ENCODE data around the gene GAPVD1.

The GAPVD1 gene

DNA sequence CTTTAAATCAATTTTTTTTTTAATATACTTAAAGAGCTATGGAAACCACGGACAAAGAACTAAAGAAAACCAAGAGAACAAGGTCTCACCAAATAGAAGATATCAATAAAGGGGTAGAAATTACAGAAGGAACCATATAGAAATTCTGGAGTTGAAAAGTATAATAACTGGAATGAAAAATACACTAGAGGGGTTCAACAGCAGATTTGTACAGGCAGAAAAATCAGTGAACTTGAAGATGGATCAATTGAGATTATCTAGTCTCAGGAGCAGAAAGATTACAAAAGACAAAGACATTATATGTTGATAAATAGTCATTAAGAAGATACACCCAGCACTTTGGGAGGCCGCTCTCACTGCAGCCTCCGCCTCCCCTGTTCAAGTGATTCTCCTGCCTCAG lies 56.1 kb downstream of the GAPVD1 start:
- Histone ChIP-seq H3K27ac (no peak overlapping the region), H3K9ac (no peak overlapping the region), H4K20me1 (ENCODE audit: insufficient read depth) (no peaks in the 10 kb centered on the region), H3K4me2 (no peak overlapping the region), H3K79me2 (ENCODE audit: insufficient read depth, low read depth) (no peaks in the 10 kb centered on the region), H3K4me1 (ENCODE audit: low read depth, poor library complexity, severe bottlenecking) (no peaks in the 10 kb centered on the region), H3K36me3 (ENCODE audit: insufficient read depth) (peaks cover 23% of the 10 kb centered on the region; the same call in 1 of the 2 replicates), H2AFZ (ENCODE audit: low read depth) (no peak overlapping the region), H3K27me3 (ENCODE audit: insufficient read depth, low read depth) (no peaks in the 10 kb centered on the region), H3K4me3 (IDR thresholded peaks at IDR 0.05; ENCODE audit: insufficient read depth, low read depth, low read length) (no peak overlapping the region)
- TF ChIP-seq, protein P1, sequence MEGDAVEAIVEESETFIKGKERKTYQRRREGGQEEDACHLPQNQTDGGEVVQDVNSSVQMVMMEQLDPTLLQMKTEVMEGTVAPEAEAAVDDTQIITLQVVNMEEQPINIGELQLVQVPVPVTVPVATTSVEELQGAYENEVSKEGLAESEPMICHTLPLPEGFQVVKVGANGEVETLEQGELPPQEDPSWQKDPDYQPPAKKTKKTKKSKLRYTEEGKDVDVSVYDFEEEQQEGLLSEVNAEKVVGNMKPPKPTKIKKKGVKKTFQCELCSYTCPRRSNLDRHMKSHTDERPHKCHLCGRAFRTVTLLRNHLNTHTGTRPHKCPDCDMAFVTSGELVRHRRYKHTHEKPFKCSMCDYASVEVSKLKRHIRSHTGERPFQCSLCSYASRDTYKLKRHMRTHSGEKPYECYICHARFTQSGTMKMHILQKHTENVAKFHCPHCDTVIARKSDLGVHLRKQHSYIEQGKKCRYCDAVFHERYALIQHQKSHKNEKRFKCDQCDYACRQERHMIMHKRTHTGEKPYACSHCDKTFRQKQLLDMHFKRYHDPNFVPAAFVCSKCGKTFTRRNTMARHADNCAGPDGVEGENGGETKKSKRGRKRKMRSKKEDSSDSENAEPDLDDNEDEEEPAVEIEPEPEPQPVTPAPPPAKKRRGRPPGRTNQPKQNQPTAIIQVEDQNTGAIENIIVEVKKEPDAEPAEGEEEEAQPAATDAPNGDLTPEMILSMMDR (conservative IDR thresholded peaks at IDR 0.05; ENCODE audit: low read depth, low read length), result no peak

DNA sequence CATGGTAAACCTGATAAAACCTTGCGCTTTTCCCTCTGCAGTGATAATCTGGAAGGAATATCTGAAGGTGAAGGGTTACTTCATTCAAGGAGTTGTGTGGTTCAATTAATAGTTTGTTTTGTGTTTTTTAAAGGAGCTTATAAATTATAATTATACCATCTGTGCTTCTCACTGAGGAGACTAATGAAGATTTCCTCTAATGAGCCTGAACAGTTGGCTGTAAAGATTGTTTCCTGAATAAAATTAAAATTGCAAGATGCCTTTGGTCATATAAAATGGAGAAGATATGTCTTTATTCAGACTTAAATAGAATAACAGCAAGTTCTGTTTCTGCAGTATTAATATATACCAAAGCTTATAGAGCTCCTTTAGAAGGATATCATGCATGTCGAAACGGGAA lies 59.9 kb downstream of the GAPVD1 start:
- peaks cover 11% of the 10 kb centered on the region; the same call in 1 of the 2 replicates for H3K36me3 ChIP-seq (ENCODE audit: insufficient read depth)
- no peak overlapping the region for H3K4me3 ChIP-seq (IDR thresholded peaks at IDR 0.05; ENCODE audit: insufficient read depth, low read depth, low read length)
- no peak overlapping the region for H2AFZ ChIP-seq (ENCODE audit: low read depth)
- no peak overlapping the region for H3K4me2 ChIP-seq
- H3K27ac ChIP-seq, result no peak overlapping the region
- no peaks in the 10 kb centered on the region for H3K27me3 ChIP-seq (ENCODE audit: insufficient read depth, low read depth)
- no peaks in the 10 kb centered on the region for H3K4me1 ChIP-seq (ENCODE audit: low read depth, poor library complexity, severe bottlenecking)
- H3K9ac ChIP-seq, result no peak overlapping the region
- H4K20me1 ChIP-seq (ENCODE audit: insufficient read depth), result no peaks in the 10 kb centered on the region
- no peaks in the 10 kb centered on the region for H3K79me2 ChIP-seq (ENCODE audit: insufficient read depth, low read depth)
- TF ChIP-seq, protein P1 (conservative IDR thresholded peaks at IDR 0.05; ENCODE audit: low read depth, low read length), result no peak

DNA sequence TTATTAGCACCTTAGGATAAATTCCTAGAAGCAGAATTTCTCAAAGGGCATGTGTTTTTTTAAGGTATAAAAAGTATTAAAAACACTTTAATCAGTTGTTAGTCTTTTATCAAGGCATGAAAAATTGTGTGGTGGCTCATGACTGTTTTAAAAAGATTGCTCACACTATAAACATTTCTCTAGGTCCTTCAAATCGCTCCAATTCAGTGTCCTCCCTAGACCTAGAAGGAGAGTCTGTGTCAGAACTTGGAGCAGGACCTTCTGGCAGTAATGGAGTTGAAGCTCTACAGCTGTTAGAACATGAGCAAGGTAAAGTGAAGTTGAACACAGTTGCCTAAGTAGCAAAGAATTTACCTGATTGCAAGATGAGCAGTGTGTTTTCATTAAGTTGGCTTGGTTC lies 62.0 kb downstream of the GAPVD1 start:
- Histone ChIP-seq H3K4me3 (IDR thresholded peaks at IDR 0.05; ENCODE audit: insufficient read depth, low read depth, low read length) (no peak overlapping the region), H3K9ac (no peak overlapping the region), H3K79me2 (ENCODE audit: insufficient read depth, low read depth) (no peaks in the 10 kb centered on the region), H4K20me1 (ENCODE audit: insufficient read depth) (no peaks in the 10 kb centered on the region), H3K4me2 (no peak overlapping the region), H3K27me3 (ENCODE audit: insufficient read depth, low read depth) (no peaks in the 10 kb centered on the region), H2AFZ (ENCODE audit: low read depth) (no peak overlapping the region), H3K4me1 (ENCODE audit: low read depth, poor library complexity, severe bottlenecking) (no peaks in the 10 kb centered on the region), H3K27ac (no peak overlapping the region), H3K36me3 (ENCODE audit: insufficient read depth) (peaks cover 11% of the 10 kb centered on the region; the same call in 1 of the 2 replicates)
- TF ChIP-seq, protein P1 (conservative IDR thresholded peaks at IDR 0.05; ENCODE audit: low read depth, low read length), result no peak

DNA sequence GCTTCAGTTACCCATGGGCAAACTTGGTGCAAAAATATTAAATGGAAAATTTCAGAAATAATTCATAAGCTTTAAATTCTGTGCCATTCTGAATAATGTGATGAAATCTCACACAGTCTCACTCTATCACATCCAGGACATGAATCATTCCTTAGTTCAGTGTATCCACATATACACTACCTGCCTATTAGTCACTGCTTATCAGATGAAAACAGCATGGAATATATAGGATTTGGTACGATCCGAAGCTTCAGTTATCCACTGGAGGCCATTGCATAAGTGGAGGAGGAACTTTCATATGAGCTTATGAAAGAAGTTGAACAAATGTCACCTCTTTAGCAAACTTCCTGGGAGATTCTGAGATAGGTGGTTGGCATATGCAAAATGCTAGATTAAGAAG lies 64.2 kb downstream of the GAPVD1 start:
- Histone ChIP-seq H3K4me1 (ENCODE audit: low read depth, poor library complexity, severe bottlenecking) (peaks cover under 1% of the 10 kb centered on the region), H3K4me2 (no peak overlapping the region), H3K27ac (no peak overlapping the region), H3K79me2 (ENCODE audit: insufficient read depth, low read depth) (no peaks in the 10 kb centered on the region), H2AFZ (ENCODE audit: low read depth) (no peak overlapping the region), H3K36me3 (ENCODE audit: insufficient read depth) (peaks cover 9% of the 10 kb centered on the region; the same call in 1 of the 2 replicates), H3K27me3 (ENCODE audit: insufficient read depth, low read depth) (no peaks in the 10 kb centered on the region), H3K9ac (no peak overlapping the region), H4K20me1 (ENCODE audit: insufficient read depth) (no peaks in the 10 kb centered on the region), H3K4me3 (IDR thresholded peaks at IDR 0.05; ENCODE audit: insufficient read depth, low read depth, low read length) (no peak overlapping the region)
- TF ChIP-seq, protein P1 (conservative IDR thresholded peaks at IDR 0.05; ENCODE audit: low read depth, low read length), result no peak

Data from KMS-11 (cell line).